GM12878 (cell line): ENCODE results near the gene ADAM15. TPM values are rescaled to one million over a fixed set of nuclear protein-coding genes. Genes with fewer than 3 reads are reported as not detected.

ENCODE experiments used
- ASH2L ChIP-seq: fragments of 300-600, 200-600 bp; sonication (generic); IDR thresholded peaks from 2 replicates; pipeline ENCODE4 v1.6.1; 2017; ENCODE audit warnings: low read depth, mild to moderate bottlenecking, borderline replicate concordance
- BACH1 ChIP-seq: fragments of 450-650 bp; IDR thresholded peaks from 2 replicates; pipeline ENCODE4 v1.6.1; 2017; ENCODE audit warnings: mild to moderate bottlenecking, borderline replicate concordance
- BHLHE40 ChIP-seq, 2 experiments: fragments of 450-650 bp in 1 of 2; IDR thresholded peaks; 2 replicates each; pipeline ENCODE4 v1.6.1; 2011 to 2017; ENCODE audit warnings: low read depth in 2 of 2, borderline replicate concordance in 1 of 2, improper control_type of control experiment in 1 of 2, low read length in 1 of 2, mild to moderate bottlenecking in 1 of 2
- BRCA1 ChIP-seq: IDR thresholded peaks from 2 replicates; pipeline ENCODE4 v1.6.1; 2011; ENCODE audit warnings: low read depth, low read length, improper control_type of control experiment
- CUX1 ChIP-seq: IDR thresholded peaks from 2 replicates; pipeline ENCODE4 v1.6.1; 2012; ENCODE audit warnings: improper control_type of control experiment, low read depth, low read length; ENCODE audit not compliant: insufficient replicate concordance
- ESRRA ChIP-seq: IDR thresholded peaks from 2 replicates; pipeline ENCODE4 v1.6.1; 2012; ENCODE audit warnings: mild to moderate bottlenecking, low read length, improper control_type of control experiment
- GABPA ChIP-seq: IDR thresholded peaks from 2 replicates; pipeline ENCODE4 v1.6.1; 2014; ENCODE audit warnings: antibody characterized with exemption, low read depth, mild to moderate bottlenecking, inconsistent platforms
- IRF3 ChIP-seq: fragments of 450-650 bp; IDR thresholded peaks from 2 replicates; pipeline ENCODE4 v1.6.1; 2014; ENCODE audit warnings: mild to moderate bottlenecking
- MTA2 ChIP-seq: fragments of 450-650 bp; IDR thresholded peaks from 2 replicates; pipeline ENCODE4 v1.6.1; 2016; ENCODE audit warnings: low read depth, mild to moderate bottlenecking, moderate library complexity
- NFIC ChIP-seq: IDR thresholded peaks from 2 replicates; pipeline ENCODE4 v1.6.1; 2012; ENCODE audit warnings: low read depth, mild to moderate bottlenecking, inconsistent platforms, low read length, moderate library complexity
- PKNOX1 ChIP-seq: fragments of 450-650 bp; IDR thresholded peaks from 2 replicates; pipeline ENCODE4 v1.6.1; 2016; ENCODE audit warnings: mild to moderate bottlenecking
- PML ChIP-seq: IDR thresholded peaks from 2 replicates; pipeline ENCODE4 v1.6.1; 2012; ENCODE audit warnings: low read length, inconsistent platforms
- RAD21 ChIP-seq: IDR thresholded peaks from 2 replicates; pipeline ENCODE4 v1.6.1; 2011; ENCODE audit warnings: mild to moderate bottlenecking, low read depth, low read length, moderate library complexity; ENCODE audit not compliant: insufficient read depth
- SMAD5 ChIP-seq: IDR thresholded peaks from 2 replicates; pipeline ENCODE4 v1.6.1; 2016; ENCODE audit warnings: antibody characterized with exemption, low read depth
- SP1 ChIP-seq: IDR thresholded peaks from one replicate; pipeline ENCODE4 v1.6.1; 2011; ENCODE audit warnings: low read depth, low read length
- SUPT20H ChIP-seq: IDR thresholded peaks from 2 replicates; pipeline ENCODE4 v1.6.1; 2011; ENCODE audit warnings: low read depth, mild to moderate bottlenecking, low read length, moderate library complexity, borderline replicate concordance; ENCODE audit not compliant: control insufficient read depth
- polyA plus RNA-seq, 11 experiments: library from polyadenylated mRNA; depleted of rRNA in 4 of 11; unstranded in 6 of 11; stranded (reverse) in 5 of 11; fragments of >200 nt; fragmentation: Nextera tagmentation in 4 of 11; fragmentation: Illumina TruSeq in 1 of 11; extraction: Ambion mirVana in 4 of 11; extraction: Trizol in 1 of 11; gene quantifications; 1 replicate in 1 of 11; 2 replicates in 10 of 11; pipeline versions ENCODE4 v1.2.1 to v1.2.3, GENCODE V29; 2011 to 2016; ENCODE audit warnings: inconsistent platforms in 2 of 11, missing spikeins in 2 of 11, low read depth in 1 of 11
- total RNA-seq, 4 experiments: library from RNA; depleted of rRNA in 3 of 4; stranded (reverse); fragments of >200 nt in 3 of 4; fragmentation: Illumina TruSeq in 1 of 4; extraction: Trizol in 1 of 4; gene quantifications; 2 replicates each; pipeline versions ENCODE4 v1.2.1 to v1.2.3, GENCODE V29; 2013 to 2021
- TF ChIP-seq, protein P1 (sequence below): IDR thresholded peaks from 2 replicates; pipeline ENCODE4 v1.6.1; 2012; ENCODE audit warnings: low read length, inconsistent platforms
- TF ChIP-seq, protein P2 (sequence below): fragments of 450-650 bp; IDR thresholded peaks from 2 replicates; pipeline ENCODE4 v1.6.1; 2018; ENCODE audit warnings: borderline replicate concordance, mild to moderate bottlenecking; ENCODE audit not compliant: partially characterized antibody

ADAM15 gene
- total and polyA plus RNA-seq, 10 of the 15 experiments (the other 5 are each of a cell fraction or from before 2014, with no cell fraction given), result 0.29 to 38.8 (median 14.7) TPM

DNA sequence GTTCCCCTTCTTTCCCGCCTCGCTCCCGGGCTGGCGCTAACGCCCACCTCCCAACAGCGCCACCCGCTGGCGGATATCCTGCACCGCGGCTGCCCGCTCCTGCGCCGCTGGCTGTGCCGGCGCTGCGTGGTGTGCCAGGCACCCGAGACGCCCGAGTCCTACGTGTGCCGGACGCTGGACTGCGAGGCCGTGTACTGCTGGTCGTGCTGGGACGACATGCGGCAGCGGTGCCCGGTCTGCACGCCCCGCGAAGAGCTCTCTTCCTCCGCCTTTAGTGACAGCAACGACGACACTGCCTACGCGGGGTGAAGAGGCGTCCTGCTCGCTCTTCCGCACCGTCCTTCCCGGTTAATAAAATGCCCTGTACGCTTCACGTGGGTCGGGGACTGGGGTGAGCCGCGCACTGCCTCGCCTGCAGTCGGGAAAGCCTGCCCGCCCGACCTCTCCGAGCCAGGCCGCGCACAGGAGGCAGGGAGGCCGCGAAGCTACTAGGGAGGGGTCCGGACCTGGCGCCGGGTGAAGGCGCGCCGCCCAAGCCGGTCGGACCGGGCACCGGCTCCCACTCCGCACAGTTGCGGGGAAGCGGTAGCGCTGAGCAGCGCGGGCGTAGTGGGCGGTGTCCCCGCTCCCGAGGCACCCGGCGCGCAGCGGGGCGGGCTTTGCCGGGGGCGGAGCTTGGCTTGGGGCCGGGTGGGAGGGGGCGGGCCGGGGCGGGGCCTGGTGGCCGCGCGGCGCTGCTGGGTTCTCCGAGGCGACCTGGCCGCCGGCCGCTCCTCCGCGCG, at the start of gene ADAM15 (continued):
- no peak for TF ChIP-seq ESRRA
- no peak for TF ChIP-seq GABPA
- no peak for TF ChIP-seq IRF3
- TF ChIP-seq, protein P1, sequence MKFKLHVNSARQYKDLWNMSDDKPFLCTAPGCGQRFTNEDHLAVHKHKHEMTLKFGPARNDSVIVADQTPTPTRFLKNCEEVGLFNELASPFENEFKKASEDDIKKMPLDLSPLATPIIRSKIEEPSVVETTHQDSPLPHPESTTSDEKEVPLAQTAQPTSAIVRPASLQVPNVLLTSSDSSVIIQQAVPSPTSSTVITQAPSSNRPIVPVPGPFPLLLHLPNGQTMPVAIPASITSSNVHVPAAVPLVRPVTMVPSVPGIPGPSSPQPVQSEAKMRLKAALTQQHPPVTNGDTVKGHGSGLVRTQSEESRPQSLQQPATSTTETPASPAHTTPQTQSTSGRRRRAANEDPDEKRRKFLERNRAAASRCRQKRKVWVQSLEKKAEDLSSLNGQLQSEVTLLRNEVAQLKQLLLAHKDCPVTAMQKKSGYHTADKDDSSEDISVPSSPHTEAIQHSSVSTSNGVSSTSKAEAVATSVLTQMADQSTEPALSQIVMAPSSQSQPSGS, result no peak
- peak; percentile 35; the same call in 1 of the 2 replicates for TF ChIP-seq RAD21
- no peak; the same call in 1 of the 2 replicates for TF ChIP-seq PKNOX1
- TF ChIP-seq PML, result no peak
- no peak for TF ChIP-seq NFIC
- no peak for TF ChIP-seq SMAD5
- TF ChIP-seq SUPT20H, result no peak
- TF ChIP-seq BHLHE40 (IDR thresholded peaks at IDR 0.05; ENCODE audit: borderline replicate concordance in 1 of 2, low read depth in 2 of 2, low read length in 1 of 2), result peak; percentile 30 to 76; a peak in 2 of 4 replicates
- TF ChIP-seq CUX1, result no peak
- TF ChIP-seq, protein P2, sequence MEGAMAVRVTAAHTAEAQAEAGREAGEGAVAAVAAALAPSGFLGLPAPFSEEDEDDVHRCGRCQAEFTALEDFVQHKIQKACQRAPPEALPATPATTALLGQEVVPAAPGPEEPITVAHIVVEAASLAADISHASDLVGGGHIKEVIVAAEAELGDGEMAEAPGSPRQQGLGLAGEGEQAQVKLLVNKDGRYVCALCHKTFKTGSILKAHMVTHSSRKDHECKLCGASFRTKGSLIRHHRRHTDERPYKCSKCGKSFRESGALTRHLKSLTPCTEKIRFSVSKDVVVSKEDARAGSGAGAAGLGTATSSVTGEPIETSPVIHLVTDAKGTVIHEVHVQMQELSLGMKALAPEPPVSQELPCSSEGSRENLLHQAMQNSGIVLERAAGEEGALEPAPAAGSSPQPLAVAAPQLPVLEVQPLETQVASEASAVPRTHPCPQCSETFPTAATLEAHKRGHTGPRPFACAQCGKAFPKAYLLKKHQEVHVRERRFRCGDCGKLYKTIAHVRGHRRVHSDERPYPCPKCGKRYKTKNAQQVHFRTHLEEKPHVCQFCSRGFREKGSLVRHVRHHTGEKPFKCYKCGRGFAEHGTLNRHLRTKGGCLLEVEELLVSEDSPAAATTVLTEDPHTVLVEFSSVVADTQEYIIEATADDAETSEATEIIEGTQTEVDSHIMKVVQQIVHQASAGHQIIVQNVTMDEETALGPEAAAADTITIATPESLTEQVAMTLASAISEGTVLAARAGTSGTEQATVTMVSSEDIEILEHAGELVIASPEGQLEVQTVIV, result no peak
- peak; percentile 41 for TF ChIP-seq SP1
- no peak for TF ChIP-seq ASH2L
- peak; percentile 23; the same call in 1 of the 2 replicates for TF ChIP-seq BACH1
- TF ChIP-seq MTA2, result no peak
- TF ChIP-seq BRCA1, result no peak
